BJ (cell line): ENCODE data around the gene PRKAR2B. TPM values are rescaled to one million over a fixed set of nuclear protein-coding genes. Genes with fewer than 3 reads are reported as not detected.
"Not testable (repeated sequence)": the region's sequence is repeated elsewhere in the genome, so short reads cannot be mapped to it uniquely, and the experiment has no call there.

Experiments used
- CTCF ChIA-PET: fragments of 350-600 bp; formaldehyde crosslinking; extraction: SDS; loops from one replicate; lab custom pipeline; 2021; ENCODE audit warnings: antibody characterized with exemption, inconsistent platforms; lab: Yijun Ruan, JAX
- POLR2A ChIA-PET: fragments of 300-600 bp; sonication (Branson Sonifier 250); formaldehyde crosslinking; extraction: SDS; loops from one replicate; lab custom pipeline; 2021; ENCODE audit warnings: antibody characterized with exemption; lab: Charles Lee
- DNase-seq: peaks from one replicate; pipeline ENCODE4 v3.0.0-alpha.2; 2011; ENCODE audit warnings: low read depth
- H3K27me3 ChIP-seq: 2 replicates; pipeline ENCODE4 v1.6.0; 2011; ENCODE audit warnings: low read length; ENCODE audit not compliant: control insufficient read depth, insufficient read depth
- H3K36me3 ChIP-seq: 2 replicates; pipeline ENCODE4 v1.5.1; 2011; ENCODE audit warnings: low read length; ENCODE audit not compliant: control insufficient read depth, insufficient read depth
- H3K4me3 ChIP-seq: 2 replicates; pipeline ENCODE4 v1.5.1; 2011; ENCODE audit warnings: low read depth, mild to moderate bottlenecking, control low read depth, low read length
- polyA plus RNA-seq: library from polyadenylated mRNA; depleted of rRNA; stranded (reverse); fragments of >200 nt; gene quantifications from 2 replicates; pipeline ENCODE4 v1.2.3, GENCODE V29; 2011
- TF ChIP-seq, protein P1 (sequence below): IDR thresholded peaks from 2 replicates; pipeline ENCODE4 v1.5.1; 2011; ENCODE audit warnings: low read depth, mild to moderate bottlenecking, control low read depth, inconsistent platforms, low read length, moderate library complexity; ENCODE audit not compliant: insufficient read depth

PRKAR2B gene
- polyA plus RNA-seq, 1 experiment: 2.6 TPM

DNA sequence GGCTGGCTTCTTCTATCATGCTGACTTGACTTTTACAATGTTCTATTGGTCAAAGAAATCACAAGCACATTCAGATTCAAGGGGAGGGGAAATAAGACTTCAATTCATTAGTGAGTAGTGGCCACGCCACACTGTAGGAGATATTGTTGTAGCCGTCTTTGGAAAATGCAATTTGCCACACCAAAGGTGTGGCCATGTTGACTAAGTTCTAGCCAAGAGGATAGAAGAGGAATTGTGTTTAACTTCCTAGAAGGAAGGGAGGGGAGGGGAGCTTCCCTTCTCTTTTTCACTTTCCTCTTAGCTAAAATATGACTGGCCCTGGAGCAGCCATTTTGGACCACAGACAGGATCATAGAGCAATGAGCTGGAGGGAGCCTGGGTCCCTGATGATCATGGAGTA, 3.4 kb upstream of the PRKAR2B start:
- H3K4me3 ChIP-seq: no peak overlapping the region
- H3K27me3 ChIP-seq: no peaks in the 10 kb centered on the region
- TF ChIP-seq, protein P1, sequence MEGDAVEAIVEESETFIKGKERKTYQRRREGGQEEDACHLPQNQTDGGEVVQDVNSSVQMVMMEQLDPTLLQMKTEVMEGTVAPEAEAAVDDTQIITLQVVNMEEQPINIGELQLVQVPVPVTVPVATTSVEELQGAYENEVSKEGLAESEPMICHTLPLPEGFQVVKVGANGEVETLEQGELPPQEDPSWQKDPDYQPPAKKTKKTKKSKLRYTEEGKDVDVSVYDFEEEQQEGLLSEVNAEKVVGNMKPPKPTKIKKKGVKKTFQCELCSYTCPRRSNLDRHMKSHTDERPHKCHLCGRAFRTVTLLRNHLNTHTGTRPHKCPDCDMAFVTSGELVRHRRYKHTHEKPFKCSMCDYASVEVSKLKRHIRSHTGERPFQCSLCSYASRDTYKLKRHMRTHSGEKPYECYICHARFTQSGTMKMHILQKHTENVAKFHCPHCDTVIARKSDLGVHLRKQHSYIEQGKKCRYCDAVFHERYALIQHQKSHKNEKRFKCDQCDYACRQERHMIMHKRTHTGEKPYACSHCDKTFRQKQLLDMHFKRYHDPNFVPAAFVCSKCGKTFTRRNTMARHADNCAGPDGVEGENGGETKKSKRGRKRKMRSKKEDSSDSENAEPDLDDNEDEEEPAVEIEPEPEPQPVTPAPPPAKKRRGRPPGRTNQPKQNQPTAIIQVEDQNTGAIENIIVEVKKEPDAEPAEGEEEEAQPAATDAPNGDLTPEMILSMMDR: no peak
- ChIA-PET CTCF (interaction anchor here (1.8 kb wide), 1 partner anchor 17 kb away, joined by 9 read pairs; no protein-coding TSS in a partner anchor), POLR2A (no interaction called here)
- H3K36me3 ChIP-seq: no peaks in the 10 kb centered on the region
- DNase-seq: no peak

DNA sequence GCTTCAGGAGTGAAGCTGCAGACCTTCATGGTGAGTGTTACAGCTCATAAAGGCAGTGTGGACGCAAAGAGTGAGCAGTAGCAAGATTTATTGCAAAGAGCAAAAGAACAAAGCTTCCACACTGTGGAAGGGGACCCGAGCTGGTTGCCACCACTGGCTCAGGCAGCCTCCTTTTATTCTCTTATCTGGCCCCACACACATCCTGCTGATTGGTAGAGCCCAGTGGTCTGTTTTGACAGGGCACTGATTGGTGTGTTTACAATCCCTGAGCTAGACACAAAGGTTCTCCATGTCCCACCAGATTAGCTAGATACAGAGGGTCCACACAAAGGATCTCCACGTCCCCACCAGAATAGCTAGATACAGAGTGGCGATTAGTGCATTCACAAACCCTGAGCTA, 2.7 kb upstream of the PRKAR2B start:
- H3K4me3 ChIP-seq, H3K27me3 ChIP-seq, DNase-seq, H3K36me3 ChIP-seq, POLR2A ChIA-PET: not testable (repeated sequence)
- CTCF ChIA-PET: interaction anchor here (1.8 kb wide), 1 partner anchor 18 kb away, joined by 9 read pairs; no protein-coding TSS in a partner anchor

DNA sequence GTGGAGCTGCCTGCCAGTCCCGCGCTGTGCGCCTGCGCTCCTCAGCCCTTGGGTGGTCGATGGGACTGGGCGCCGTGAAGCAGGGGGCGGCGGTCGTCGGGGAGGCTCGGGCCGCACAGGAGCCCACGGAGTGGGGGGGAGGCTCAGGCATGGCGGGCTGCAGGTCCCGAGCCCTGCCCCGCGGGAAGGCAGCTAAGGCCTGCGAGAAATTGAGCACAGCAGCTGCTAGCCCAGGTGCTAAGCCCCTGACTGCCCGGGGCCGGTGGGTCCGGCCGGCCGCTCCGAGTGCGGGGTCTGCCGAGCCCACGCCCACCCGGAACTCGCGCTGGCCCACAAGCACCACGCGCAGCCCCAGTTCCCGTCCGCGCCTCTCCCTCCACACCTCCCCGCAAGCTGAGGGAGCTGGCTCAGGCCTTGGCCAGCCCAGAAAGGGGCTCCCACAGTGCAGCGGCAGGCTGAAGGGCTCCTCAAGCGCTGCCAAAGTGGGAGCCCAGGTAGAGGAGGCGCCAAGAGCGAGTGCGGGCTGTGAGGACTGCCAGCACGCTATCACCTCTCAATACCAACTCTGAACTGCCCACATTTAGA, 2.1 kb upstream of the PRKAR2B start:
- H3K36me3 ChIP-seq, DNase-seq, H3K4me3 ChIP-seq, POLR2A ChIA-PET, H3K27me3 ChIP-seq: not testable (repeated sequence)
- CTCF ChIA-PET: interaction anchor here (1.8 kb wide), 1 partner anchor 18 kb away, joined by 9 read pairs; no protein-coding TSS in a partner anchor

DNA sequence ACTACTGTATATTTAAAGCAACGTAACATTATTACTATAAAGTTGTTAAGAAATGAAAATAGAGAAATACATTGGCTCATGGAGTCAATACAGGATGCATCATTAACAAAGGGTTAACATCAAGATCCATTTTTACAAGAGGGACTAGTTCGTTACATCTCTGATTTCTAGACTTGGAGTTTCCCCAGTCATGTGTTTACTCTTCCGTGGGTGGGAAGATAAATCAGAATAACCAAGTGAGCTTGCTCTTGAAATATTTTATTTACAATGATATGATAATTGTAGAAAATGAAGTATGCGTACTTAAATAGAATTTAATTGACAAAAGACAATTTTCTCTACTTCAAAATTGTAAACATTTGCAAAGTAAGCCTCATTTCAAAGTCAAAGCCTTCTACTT, 1.0 kb upstream of the PRKAR2B start:
- CTCF ChIA-PET: no interaction called here
- POLR2A ChIA-PET: no interaction called here
- no peak for DNase-seq
- Histone ChIP-seq H3K27me3 (no peaks in the 10 kb centered on the region), H3K4me3 (no peak overlapping the region), H3K36me3 (no peaks in the 10 kb centered on the region)
- TF ChIP-seq, protein P1: no peak

DNA sequence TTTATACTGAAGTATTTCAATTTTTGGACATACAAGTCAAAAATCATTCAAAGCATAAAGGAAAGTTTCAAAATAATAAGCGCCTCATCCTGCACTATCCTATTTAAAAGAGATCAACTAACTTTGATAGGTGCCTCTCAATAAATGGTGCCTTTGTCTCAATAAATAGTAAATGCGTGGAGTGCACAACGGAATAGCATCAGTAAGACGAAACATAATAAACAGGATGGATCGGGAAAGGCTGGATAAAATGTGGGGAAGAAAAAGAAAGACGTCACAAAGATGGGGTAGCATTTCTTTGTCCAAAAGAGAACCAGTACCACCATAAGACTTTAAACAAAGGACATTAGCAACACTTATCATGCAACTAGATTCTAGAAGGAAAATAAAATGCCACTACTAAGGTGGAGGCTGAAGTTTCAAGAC, 571 bp upstream of the PRKAR2B start:
- TF ChIP-seq, protein P1: no peak
- no peaks in the 10 kb centered on the region for H3K36me3 ChIP-seq
- no peaks in the 10 kb centered on the region for H3K27me3 ChIP-seq
- ChIA-PET POLR2A (no interaction called here), CTCF (no interaction called here)
- H3K4me3 ChIP-seq: peak overlapping the region; percentile 44
- no peak for DNase-seq

DNA sequence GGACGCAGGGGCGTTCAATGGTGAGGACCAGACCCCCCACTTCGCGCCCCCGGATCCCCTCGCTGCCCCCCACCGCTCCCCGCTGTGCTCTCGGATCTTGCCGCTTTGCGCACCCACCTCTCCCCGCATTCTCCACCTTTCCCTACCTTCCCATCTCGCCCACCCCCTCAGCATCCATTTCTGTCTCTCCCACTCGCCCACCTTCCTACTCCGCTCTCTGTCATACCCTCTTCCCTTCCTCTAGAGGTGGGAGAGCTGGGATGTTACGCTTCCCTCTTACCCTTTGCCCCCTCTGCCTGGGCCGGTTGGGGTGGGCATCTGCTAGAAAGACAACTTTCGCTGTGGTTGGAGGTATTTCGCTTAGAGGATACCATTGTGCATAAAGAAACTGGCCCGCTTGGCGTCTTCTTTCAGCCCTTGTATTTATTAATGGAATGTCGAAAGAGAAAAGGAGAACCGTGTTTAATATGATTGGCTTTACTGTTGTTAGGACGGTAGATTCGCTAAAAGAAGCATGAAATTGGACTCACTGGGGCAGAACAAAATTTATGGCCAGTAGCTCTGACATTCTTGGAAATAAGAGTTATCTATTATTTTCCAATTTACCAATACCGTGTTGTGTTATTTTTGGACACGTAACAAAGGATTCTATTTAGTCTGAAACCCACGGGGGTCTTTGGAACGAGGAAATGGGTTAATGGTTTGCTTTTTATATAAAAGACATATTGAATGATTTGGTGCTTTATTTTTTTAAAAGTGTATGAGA, 873 bp downstream of the PRKAR2B start:
- TF ChIP-seq, protein P1: no peak
- Histone ChIP-seq H3K4me3 (peak overlapping the region; percentile 84), H3K27me3 (no peaks in the 10 kb centered on the region), H3K36me3 (no peaks in the 10 kb centered on the region)
- ChIA-PET CTCF (interaction anchor here (0.6 kb wide), 1 partner anchor 96 kb away, joined by 3 read pairs; no protein-coding TSS in a partner anchor), POLR2A (no interaction called here)
- DNase-seq: no peak
